CD4-positive, CD25-positive, alpha-beta regulatory T cell (primary cell): ENCODE results near the gene PNMA5. TPM values are rescaled to one million over a fixed set of nuclear protein-coding genes. Genes with fewer than 3 reads are reported as not detected.
A peak's percentile ranks its signal among the peaks of the same experiment; 100 is the strongest.
"Not testable (repeated sequence)": the region's sequence is repeated elsewhere in the genome, so short reads cannot be mapped to it uniquely, and the experiment has no call there.

ENCODE experiments used
- ATAC-seq, 2 donors: fragments of 150-1000 bp; cut with Tn5 transposase; one replicate each; pipeline ENCODE4 v1.10.0; 2021; ENCODE audit warnings: low read depth in 2 of 2, moderate number of reproducible peaks in 2 of 2, moderate library complexity in 1 of 2
- DNase-seq, 3 donors: peaks; one replicate each; pipeline versions ENCODE4 v3.0.0 to v3.0.0-alpha.2; 2012 to 2022; ENCODE audit warnings: mixed read lengths in 1 of 3
- H3K27ac ChIP-seq: one replicate; pipeline ENCODE4 v1.7.0; 2013; ENCODE audit warnings: mild to moderate bottlenecking, low read length; ENCODE audit not compliant: insufficient read depth, poor library complexity, severe bottlenecking
- H3K27me3 ChIP-seq: one replicate; pipeline ENCODE4 v1.7.0; 2013; ENCODE audit warnings: low read length; ENCODE audit not compliant: control insufficient read depth, insufficient read depth
- H3K36me3 ChIP-seq: one replicate; pipeline ENCODE4 v1.7.0; 2013; ENCODE audit warnings: mild to moderate bottlenecking, low read length, moderate library complexity; ENCODE audit not compliant: control insufficient read depth, insufficient read depth
- H3K4me1 ChIP-seq: 2 replicates; pipeline ENCODE4 v1.7.0; 2013; ENCODE audit warnings: mild to moderate bottlenecking, low read length; ENCODE audit not compliant: insufficient read depth, control insufficient read depth, poor library complexity, severe bottlenecking
- H3K4me3 ChIP-seq: one replicate; pipeline ENCODE4 v1.7.0; 2013; ENCODE audit warnings: low read depth, mild to moderate bottlenecking, low read length, moderate library complexity
- H3K9me3 ChIP-seq, 2 experiments: 1 replicate in 1 of 2; 2 replicates in 1 of 2; pipeline ENCODE4 v1.7.0; 2013; ENCODE audit warnings: low read length in 2 of 2, mild to moderate bottlenecking in 1 of 2, moderate library complexity in 1 of 2; ENCODE audit not compliant: control insufficient read depth in 2 of 2
- H3K27ac Mint-ChIP-seq, 3 donors: one replicate each; pipeline ENCODE4 v1.8.0; 2020 to 2022; ENCODE audit warnings: mild to moderate bottlenecking in 3 of 3, mixed read lengths in 3 of 3, moderate library complexity in 2 of 3
- H3K27me3 Mint-ChIP-seq: one replicate; pipeline ENCODE4 v1.8.0; 2022; ENCODE audit warnings: mild to moderate bottlenecking, mixed read lengths
- H3K36me3 Mint-ChIP-seq: one replicate; pipeline ENCODE4 v1.8.0; 2020; ENCODE audit warnings: mixed read lengths
- H3K4me1 Mint-ChIP-seq, 4 donors: one replicate each; pipeline ENCODE4 v1.8.0; 2020 to 2022; ENCODE audit warnings: mixed read lengths in 4 of 4, mild to moderate bottlenecking in 1 of 4
- H3K4me3 Mint-ChIP-seq, 4 donors: one replicate each; pipeline ENCODE4 v1.8.0; 2020 to 2022; ENCODE audit warnings: mild to moderate bottlenecking in 4 of 4, mixed read lengths in 4 of 4, moderate library complexity in 3 of 4
- H3K9me3 Mint-ChIP-seq, 7 donors: one replicate each; pipeline ENCODE4 v1.8.0; 2020 to 2022; ENCODE audit warnings: mixed read lengths in 7 of 7, mild to moderate bottlenecking in 3 of 7, moderate library complexity in 2 of 7
- polyA plus RNA-seq, 4 donors: library from polyadenylated mRNA; unstranded; fragments of 300-500 nt; fragmentation: Illumina TruSeq; gene quantifications; one replicate each; pipeline ENCODE4 v1.2.3, GENCODE V29; 2021
- total RNA-seq: library from RNA; stranded (reverse); gene quantifications from one replicate; pipeline ENCODE4 v1.2.3, GENCODE V29; 2022

PNMA5 gene
- total and polyA plus RNA-seq, 5 donors from 2014 or later, result 0.15 to 0.47 (median 0.27) TPM

DNA sequence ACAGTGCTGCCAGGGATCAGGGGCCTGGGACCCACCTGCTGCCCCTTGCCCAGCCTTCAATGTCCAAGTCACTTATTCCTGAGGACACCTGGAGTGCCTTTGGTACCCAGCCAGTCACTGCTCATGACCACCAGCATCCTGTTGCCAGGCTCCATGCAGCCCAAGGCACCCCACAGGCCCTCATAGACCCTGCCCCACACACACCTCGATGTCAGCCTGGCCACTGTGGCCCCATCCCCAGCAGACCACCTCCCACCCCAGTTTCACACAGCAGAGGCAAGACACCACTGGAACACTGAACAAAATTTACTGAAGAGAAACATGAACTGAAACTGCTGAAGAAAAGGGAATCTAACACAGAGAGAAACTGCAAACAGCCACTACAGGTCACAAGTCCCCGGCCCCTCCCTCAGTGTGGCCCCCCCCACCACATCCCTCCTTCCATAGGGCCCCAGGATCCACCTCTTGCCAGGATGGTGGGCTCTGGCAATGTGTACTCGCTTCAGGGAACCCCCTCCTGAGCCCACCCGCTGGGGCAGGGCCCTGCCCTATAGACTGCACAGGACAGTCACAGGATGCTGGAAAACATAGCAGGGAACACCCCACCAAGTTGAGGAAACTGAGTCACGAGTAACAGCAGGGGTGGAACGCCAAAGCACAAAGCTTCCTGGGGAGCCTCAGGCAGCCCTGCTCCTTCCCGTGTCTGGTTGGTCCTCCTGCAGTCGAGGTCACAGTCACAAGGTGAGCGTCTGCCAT, 5.2 kb downstream of the PNMA5 start:
- no peaks in the 10 kb centered on the region for H3K9me3 Mint-ChIP-seq
- H3K36me3 ChIP-seq, result no peaks in the 10 kb centered on the region
- peak overlapping the region; percentile 53 for H3K4me3 ChIP-seq
- no peaks in the 10 kb centered on the region for H3K9me3 ChIP-seq
- peak overlapping the region; percentile 25 for H3K27ac ChIP-seq
- H3K4me3 Mint-ChIP-seq, result peak overlapping the region; percentile 15 to 76 (median 74)
- ATAC-seq, result no peak
- H3K27me3 ChIP-seq, result no peaks in the 10 kb centered on the region
- H3K27ac Mint-ChIP-seq, result peak overlapping the region; percentile 34 to 86 (median 37)
- peaks cover 15% of the 10 kb centered on the region for H3K4me1 ChIP-seq
- H3K27me3 Mint-ChIP-seq, result no peaks in the 10 kb centered on the region
- peaks cover 0 to 31% (median 4%) of the 10 kb centered on the region in 4 donors for H3K4me1 Mint-ChIP-seq
- no peaks in the 10 kb centered on the region for H3K36me3 Mint-ChIP-seq
- DNase-seq, result no peak

DNA sequence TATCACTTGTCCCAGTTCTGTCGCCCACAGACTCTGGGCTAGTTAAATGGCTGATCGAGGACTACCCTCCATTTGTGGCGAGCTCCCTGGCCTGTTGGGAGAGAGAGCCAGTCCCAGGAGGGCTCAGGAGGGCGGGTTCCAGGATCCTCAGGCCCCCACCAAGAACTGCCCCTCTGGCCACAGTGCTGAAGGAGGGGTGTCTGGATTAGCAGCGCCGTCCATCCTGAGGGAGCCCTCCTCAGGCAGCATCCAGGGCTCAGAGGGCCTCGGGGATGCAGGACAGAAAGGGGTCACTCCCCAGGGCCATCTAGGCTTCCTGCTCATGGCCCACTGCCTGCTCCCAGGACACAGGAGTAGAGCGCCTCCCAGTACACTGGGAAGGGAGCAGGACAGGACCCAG, 6.1 kb downstream of the PNMA5 start:
- Mint-ChIP-seq H3K4me3 (no peak overlapping the region), H3K4me1 (peaks cover 0 to 31% (median 4%) of the 10 kb centered on the region in 4 donors), H3K27ac (no peak overlapping the region), H3K27me3 (no peaks in the 10 kb centered on the region), H3K36me3 (no peaks in the 10 kb centered on the region), H3K9me3 (no peaks in the 10 kb centered on the region)
- no peaks in the 10 kb centered on the region for H3K9me3 ChIP-seq
- peaks cover 15% of the 10 kb centered on the region for H3K4me1 ChIP-seq
- no peaks in the 10 kb centered on the region for H3K36me3 ChIP-seq
- no peak for DNase-seq
- H3K27me3 ChIP-seq, result no peaks in the 10 kb centered on the region
- no peak overlapping the region for H3K27ac ChIP-seq
- no peak overlapping the region for H3K4me3 ChIP-seq
- ATAC-seq, result no peak

DNA sequence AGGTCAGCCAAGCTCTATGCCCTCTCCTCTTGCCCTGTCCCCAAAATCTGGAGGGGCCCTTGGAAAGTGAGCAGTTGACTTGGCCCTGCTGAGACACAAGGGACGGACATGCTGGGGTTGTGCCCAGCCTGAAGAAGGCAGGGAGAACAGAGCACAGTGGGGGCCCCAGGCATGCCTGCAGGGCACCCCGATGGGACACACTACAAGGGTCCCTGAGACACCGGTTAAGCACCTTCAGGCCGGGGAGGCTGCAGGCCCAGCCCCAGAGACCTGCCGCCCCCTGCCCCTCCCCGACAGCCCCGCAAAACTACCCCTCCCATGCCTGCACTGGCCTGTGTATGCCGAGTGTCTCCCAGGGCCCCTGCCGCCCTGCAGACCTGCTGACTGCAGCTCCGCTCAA, 6.8 kb downstream of the PNMA5 start:
- H3K27ac ChIP-seq, ATAC-seq, H3K9me3 ChIP-seq: not testable (repeated sequence)

DNA sequence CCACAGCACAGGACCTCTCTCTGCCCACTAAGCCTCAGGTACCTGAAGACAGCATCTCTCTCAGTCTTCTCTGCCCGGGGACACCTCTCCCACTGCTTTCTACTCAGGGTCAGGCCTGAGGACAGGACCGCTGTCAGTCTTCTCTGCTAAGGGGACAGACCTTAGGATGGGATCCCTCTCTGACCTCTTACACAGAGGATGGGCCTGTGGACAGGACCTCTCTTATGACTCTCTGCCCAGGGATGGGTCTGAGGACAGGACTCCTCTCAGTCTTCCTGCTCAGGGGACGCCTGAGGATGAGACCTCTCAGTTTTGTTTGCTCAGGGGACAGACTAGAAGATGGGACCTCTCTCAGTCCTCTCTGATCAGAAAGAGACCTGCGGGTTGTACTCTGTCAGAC, 8.5 kb downstream of the PNMA5 start:
- H3K36me3 ChIP-seq, H3K36me3 Mint-ChIP-seq, H3K27me3 Mint-ChIP-seq, H3K4me3 Mint-ChIP-seq, H3K9me3 Mint-ChIP-seq, H3K9me3 ChIP-seq, H3K4me3 ChIP-seq, H3K27ac Mint-ChIP-seq, ATAC-seq, H3K27ac ChIP-seq, H3K27me3 ChIP-seq, DNase-seq: not testable (repeated sequence)
- H3K4me1 Mint-ChIP-seq, result peaks cover 0 to 17% (median 3%) of the 10 kb centered on the region in 4 donors
- peaks cover 11% of the 10 kb centered on the region for H3K4me1 ChIP-seq

More for the DNA sequence above, 6.8 kb downstream of the PNMA5 start:
- H3K27me3 ChIP-seq, DNase-seq, H3K4me3 ChIP-seq, H3K4me3 Mint-ChIP-seq, H3K27me3 Mint-ChIP-seq, H3K36me3 ChIP-seq, H3K9me3 Mint-ChIP-seq, H3K27ac Mint-ChIP-seq, H3K36me3 Mint-ChIP-seq: not testable (repeated sequence)
- peaks cover 0 to 31% (median 4%) of the 10 kb centered on the region in 4 donors for H3K4me1 Mint-ChIP-seq
- peaks cover 15% of the 10 kb centered on the region for H3K4me1 ChIP-seq

DNA sequence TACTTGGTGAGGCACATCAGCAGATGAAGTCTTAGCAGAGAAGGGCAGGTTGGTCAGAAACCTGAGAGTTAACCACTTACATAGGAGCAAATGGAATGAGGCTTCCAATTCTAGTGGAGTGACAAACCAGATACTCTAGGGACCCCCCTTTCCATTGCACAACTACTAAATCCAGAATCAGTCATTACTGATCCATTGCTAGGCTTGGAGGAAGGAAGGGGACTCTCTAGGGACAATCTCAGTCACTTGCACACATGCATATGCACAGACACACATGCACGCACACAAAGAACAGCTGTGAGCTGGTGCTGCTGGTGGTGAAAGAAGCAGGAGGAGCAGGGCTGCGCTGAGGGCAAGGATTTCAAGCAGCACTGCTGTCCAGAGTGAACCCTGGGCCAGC, 25.7 kb downstream of the PNMA5 start:
- Histone ChIP-seq H3K27ac (no peak overlapping the region), H3K9me3 (no peaks in the 10 kb centered on the region), H3K36me3 (no peaks in the 10 kb centered on the region), H3K4me1 (no peaks in the 10 kb centered on the region), H3K4me3 (no peak overlapping the region), H3K27me3 (no peaks in the 10 kb centered on the region)
- H3K4me1 Mint-ChIP-seq, result no peaks in the 10 kb centered on the region
- peaks cover 6% of the 10 kb centered on the region for H3K36me3 Mint-ChIP-seq
- H3K4me3 Mint-ChIP-seq, result no peak overlapping the region
- ATAC-seq (no peak), DNase-seq (no peak)
- H3K27ac Mint-ChIP-seq, result no peak overlapping the region
- no peaks in the 10 kb centered on the region for H3K27me3 Mint-ChIP-seq
- H3K9me3 Mint-ChIP-seq, result no peaks in the 10 kb centered on the region

DNA sequence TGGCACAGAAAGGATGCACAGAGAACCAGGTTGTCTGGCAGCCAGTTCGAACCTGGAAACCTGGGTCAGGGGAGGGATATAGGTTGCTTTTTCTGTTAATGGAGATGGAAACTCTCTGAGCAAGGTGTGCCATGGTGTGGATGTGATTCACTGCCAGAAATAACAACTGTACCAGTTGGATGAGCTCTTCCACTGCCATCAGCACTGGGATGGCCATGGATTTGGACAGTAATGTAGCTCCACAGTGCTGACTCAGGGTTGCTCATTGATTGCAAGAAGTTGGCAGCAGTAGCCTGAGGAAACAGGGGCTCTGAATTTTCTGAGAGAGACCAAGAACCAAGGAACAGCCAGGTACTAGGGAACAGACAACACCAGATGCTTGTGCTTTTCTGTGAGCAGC, 33.8 kb downstream of the PNMA5 start:
- no peaks in the 10 kb centered on the region for H3K9me3 ChIP-seq
- Mint-ChIP-seq H3K9me3 (no peaks in the 10 kb centered on the region), H3K4me1 (peaks cover 0 to 13% (median 3%) of the 10 kb centered on the region in 4 donors), H3K4me3 (no peak overlapping the region), H3K36me3 (peaks cover 5% of the 10 kb centered on the region), H3K27me3 (no peaks in the 10 kb centered on the region), H3K27ac (no peak overlapping the region)
- ATAC-seq, result no peak
- H3K4me1 ChIP-seq, result no peaks in the 10 kb centered on the region
- DNase-seq, result no peak
- H3K27ac ChIP-seq, result no peak overlapping the region
- no peak overlapping the region for H3K4me3 ChIP-seq
- no peaks in the 10 kb centered on the region for H3K36me3 ChIP-seq
- H3K27me3 ChIP-seq, result no peaks in the 10 kb centered on the region

DNA sequence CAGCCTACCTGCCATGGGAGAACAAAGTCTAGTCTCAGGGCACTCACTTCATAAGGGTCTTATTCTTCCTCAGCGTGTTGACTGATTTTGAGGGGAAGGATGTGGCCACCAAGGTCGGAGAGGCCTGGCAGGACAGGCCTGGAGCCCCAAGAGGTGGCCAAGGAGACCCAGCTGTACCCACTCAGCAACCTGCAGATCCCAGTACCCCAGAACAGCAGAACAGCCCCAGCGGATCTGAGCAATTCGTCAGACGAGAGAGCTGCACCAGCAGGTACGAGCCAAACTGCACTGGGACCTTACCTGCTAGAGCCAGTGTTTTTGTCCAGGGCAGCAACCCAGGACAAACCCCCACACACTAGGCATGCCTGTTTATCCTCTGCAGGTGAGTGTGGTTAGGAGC, 34.3 kb downstream of the PNMA5 start:
- Histone ChIP-seq H3K4me3 (no peak overlapping the region), H3K36me3 (no peaks in the 10 kb centered on the region), H3K9me3 (no peaks in the 10 kb centered on the region), H3K4me1 (no peaks in the 10 kb centered on the region), H3K27ac (no peak overlapping the region), H3K27me3 (no peaks in the 10 kb centered on the region)
- no peaks in the 10 kb centered on the region for H3K27me3 Mint-ChIP-seq
- peaks cover 0 to 13% (median 3%) of the 10 kb centered on the region in 4 donors for H3K4me1 Mint-ChIP-seq
- H3K36me3 Mint-ChIP-seq, result peaks cover 5% of the 10 kb centered on the region
- ATAC-seq (no peak), DNase-seq (no peak)
- no peaks in the 10 kb centered on the region for H3K9me3 Mint-ChIP-seq
- H3K27ac Mint-ChIP-seq, result no peak overlapping the region
- no peak overlapping the region for H3K4me3 Mint-ChIP-seq
